HG03342 (cell line): Measurements from ENCODE around the gene CRB2.
"Not testable (repeated sequence)": the region's sequence is repeated elsewhere in the genome, so short reads cannot be mapped to it uniquely, and the experiment has no call there.

Experiments
- ATAC-seq: cut with Tn5 transposase; IDR thresholded peaks from one replicate; pipeline ENCODE4 v1.9.1; 2021; ENCODE audit warnings: mild to moderate bottlenecking, moderate library complexity; ENCODE audit not compliant: unreplicated experiment

CRB2 gene

GRCh38 chr9:123398938-123399337 is 42.9 kb downstream of the CRB2 start:
- ATAC-seq, result not testable (repeated sequence)

DNA sequence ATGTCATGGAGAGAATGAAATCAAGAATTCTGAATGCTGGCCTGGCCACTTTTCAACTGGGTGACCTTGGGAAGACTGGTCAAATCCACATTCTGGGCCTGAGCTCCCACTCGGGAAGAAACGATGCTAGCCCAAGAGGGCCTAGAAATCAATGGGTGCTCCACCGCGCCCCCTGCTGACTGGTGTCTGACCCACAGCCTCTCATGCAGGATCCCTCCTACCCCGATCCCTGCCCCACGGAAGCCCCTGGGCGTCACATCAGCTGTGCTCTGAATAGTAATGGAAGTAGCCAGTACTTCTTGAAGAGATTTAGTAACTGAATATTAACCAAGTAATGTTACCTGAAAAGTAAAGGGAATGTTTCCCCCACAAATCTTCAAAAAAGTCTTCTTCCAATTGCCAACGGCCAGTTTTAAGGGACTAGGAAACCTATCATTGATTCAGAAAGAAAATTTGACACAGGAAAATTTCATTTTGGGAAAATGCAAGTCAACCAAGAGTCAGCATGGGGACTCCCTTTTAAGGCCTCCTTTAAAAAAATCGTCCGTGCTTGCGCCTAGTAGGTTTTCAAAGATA is 43.9 kb downstream of the CRB2 start:
- ATAC-seq, result no peak

DNA sequence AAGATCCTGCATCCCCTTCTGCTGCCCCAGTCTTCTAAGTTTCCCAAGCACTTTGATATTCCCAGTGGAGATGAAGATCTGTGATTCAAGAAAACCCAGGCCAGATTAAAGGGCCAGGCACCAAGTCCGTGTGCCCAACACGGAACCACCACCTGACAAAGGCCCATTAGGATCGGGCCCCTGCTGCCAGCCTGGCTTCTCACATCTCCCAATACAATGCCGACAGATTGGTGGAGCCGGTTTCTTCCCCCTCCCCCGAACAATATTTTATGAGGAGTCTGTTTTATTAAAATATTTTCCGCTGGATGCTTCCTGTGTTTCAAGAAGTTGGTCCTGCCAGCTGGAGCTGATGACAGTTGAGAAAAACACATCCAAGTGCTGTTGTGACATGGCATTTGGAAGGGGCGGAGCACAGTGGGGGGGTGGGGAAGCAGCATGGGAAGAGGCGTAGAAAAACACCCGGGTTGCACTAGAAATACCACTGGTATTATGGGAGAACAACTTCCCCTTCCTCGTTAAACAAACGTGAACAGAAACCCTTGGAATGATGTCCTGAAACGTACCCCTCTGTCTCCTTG is 45.0 kb downstream of the CRB2 start:
- no peak for ATAC-seq

DNA sequence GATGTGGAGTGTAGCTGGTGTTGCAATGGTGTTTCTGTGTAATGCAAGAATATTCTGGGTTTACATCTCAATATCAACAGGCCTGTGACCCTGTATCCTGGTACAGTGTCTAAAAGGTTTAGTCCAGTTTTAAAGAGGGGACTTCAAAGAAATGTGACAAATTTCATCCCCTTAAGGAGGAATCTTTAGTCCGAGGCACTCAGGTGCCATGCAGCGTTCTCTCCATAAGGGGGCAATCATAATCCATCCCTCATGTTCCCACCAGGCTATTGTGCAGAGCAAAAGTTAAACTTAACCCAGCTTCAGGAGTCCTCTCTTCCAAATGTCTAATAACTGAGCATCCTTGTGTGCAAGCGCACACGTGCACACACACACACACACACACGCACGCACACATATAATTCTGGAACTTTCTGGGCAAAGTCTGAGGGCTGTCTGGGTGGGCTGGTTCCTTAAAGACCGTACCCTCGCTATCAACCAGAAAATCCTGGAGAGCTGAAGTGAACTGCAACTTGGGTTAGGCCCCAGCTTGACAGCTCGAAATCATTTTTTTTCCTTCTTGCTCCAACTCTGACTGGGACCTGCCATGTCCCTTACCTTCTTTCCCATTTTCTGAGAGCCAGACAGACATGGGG is 46.0 kb downstream of the CRB2 start:
- no peak for ATAC-seq

- ATAC-seq, result no peak
Observed at GRCh38 chr9:123402981-123403509, 47.0 kb downstream of the CRB2 start.

GRCh38 chr9:123406016-123406415 is 50.0 kb downstream of the CRB2 start:
- no peak for ATAC-seq

- no peak for ATAC-seq
Observed at GRCh38 chr9:123406691-123407216, 50.8 kb downstream of the CRB2 start.

DNA sequence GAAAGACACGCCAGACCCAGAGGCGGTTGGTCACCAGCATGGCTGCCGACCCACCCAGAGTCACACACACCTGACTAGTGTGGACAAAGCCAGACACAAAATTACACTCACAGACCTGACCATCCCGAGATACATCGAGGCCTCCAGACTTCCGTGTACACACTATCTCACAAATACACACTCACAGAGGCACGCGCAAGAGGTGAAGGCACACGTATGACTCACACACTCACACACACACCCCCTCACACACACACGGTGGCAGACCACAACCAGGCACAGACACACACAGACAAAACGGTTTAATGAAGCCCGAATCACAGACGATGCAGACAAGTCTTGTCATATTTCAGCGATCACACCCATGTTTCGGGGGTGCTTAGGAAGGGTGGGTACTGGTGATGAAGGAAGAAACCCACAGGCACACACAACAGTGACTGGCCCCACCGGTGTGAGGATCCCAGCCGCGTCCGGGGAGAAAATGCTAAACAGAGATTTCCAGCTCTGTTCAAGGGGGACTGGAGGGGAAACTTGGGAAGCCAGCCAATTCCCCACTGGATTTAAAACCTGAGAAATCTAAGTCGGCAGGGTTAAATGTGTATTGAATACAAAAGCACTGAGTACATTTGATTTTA is 51.3 kb downstream of the CRB2 start:
- no peak for ATAC-seq

DNA sequence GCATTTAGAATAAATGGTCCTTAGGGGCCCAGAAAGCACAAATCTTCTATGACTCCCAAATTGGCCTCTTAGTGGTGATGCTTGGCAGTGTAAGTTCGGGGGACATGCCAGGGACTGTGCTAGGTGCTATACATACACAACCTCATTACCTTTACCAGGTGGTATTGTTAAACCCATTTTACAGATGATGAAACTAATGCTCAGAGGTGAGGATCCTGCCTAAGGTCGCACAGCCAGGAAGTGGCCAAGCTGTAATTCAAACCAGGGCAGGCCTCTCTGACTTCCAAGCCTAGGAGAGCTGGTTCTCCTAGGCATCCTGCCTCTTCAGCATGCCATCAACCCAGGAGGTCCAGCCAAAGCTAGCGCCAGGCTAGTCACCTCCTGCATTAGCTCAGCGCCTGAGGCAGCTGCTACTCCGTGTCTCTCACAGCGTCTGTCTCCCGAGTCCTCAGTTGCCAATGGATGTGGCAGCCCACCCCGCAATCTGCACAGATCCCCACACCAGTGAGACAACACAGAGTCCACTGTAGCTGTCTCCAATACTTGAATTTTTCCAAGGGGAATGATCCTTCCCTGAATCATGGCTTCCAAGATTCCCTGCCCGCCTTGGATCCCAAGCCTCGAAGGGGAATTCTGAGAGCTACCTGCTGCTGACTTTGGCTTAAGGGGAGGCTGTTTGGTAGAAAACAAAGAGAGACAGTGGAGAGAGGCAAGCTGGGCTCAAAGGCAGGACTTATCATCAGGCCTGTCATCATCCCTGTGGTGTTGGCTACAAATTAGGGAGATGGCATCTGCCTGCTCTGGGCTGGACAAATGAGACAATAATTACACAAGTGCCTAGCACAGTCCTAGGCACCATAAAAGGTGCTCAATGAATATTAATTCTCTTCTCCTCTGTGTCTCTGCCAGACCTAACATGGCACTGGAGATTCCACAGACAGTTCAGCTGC is 52.6 kb downstream of the CRB2 start:
- ATAC-seq, result no peak

DNA sequence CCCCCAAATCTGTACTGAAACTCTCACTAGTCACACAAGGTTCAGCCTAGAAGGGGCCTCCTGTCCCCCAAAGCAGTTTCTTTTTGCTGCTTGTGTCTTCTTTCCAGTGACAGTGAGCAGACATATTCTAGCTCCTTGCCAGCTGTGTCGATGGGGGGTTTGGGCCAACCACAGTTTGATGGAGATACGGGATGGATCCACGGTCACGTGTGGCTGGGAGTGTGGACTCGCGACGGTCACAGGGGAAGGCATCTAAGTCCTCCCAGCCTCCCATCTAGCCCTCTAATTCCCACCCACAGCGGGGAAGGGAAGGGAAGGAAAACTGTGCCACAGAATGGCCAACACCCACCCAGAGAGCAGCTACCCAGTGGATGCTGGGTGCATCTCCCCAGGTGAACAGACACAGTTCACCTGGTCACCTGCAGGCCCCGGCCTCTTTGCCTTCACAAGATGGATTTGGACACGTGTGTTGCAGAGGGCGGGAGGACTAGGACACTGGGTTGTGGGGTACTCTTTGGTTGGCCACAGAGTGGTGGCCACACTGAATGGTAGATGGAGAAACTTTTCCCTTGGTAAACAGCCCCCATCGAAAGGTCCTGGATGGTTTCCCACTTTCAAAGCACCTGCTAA is 54.4 kb downstream of the CRB2 start:
- ATAC-seq, result no peak

DNA sequence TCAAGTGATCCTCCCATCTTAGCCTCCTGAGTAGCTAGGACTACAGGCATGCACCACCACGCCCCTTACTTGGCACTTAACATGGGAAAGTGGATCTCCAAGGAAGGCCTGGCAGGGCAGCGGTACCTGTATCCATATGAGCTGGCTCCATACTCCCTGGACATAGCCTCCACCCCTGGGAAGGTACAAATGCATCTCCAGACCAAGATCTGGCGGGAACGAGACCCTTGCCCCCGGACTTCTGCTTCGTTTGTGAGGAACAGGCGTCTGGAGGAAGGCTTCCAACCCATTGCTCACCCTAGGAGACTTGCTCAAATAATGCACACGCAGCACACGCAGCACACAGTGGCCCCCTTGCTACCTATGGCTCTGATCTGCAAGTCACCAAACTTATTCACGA is 55.2 kb downstream of the CRB2 start:
- ATAC-seq, result no peak

GRCh38 chr9:123411636-123412035 is 55.6 kb downstream of the CRB2 start:
- no peak for ATAC-seq

- no peak for ATAC-seq
Observed at GRCh38 chr9:123412171-123412820, 56.3 kb downstream of the CRB2 start.

DNA sequence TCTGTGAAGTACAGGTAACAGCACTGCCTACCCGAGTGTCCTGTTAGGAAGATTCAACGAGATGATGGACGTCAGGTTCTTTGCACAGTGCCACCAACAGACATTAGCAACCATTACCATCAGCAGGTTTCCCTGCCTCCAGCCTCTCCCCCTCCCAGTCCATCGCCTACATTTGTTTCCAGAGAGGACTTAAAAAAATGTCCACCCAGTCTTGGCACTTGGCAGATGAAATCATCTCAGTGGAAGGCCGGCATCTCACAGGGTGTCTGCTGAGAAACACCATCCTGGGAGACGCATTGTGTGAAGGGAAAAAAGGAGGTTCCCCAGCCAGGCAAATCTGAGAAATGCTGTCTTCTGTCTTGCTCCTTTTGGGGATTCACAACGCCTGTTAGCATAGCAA is 58.2 kb downstream of the CRB2 start:
- ATAC-seq, result no peak

- no peak for ATAC-seq
Observed at GRCh38 chr9:123414936-123415930, 59.2 kb downstream of the CRB2 start.

- no peak for ATAC-seq
Observed at GRCh38 chr9:123416176-123416575, 60.2 kb downstream of the CRB2 start.

- no peak for ATAC-seq
Observed at GRCh38 chr9:123417289-123418051, 61.5 kb downstream of the CRB2 start.

GRCh38 chr9:123418052-123418430 is 62.0 kb downstream of the CRB2 start:
- no peak for ATAC-seq
